IMR-90 (cell line): ENCODE measurements around the gene KL. TPM values are rescaled to one million over a fixed set of nuclear protein-coding genes. Genes with fewer than 3 reads are reported as not detected.

Source experiments
- ATAC-seq: fragments of 200-7000 bp; cut with Tn5 transposase; 2 replicates; pipeline ENCODE4 v1.9.1; 2020; ENCODE audit warnings: low read depth, mild to moderate bottlenecking, moderate library complexity
- BruUV-seq: library from RNA; stranded (reverse); fragments of 400-500 nt; replicated peaks from 2 replicates; lab custom pipeline; 2021; lab: Mats Ljungman, UMichigan
- CTCF ChIA-PET: fragments of 300-600 bp; formaldehyde crosslinking; extraction: SDS; loops from one replicate; lab custom pipeline; 2021; ENCODE audit warnings: antibody characterized with exemption; lab: Yijun Ruan, JAX
- POLR2A ChIA-PET: fragments of 300-600 bp; sonication (Branson Sonifier 250); formaldehyde crosslinking; loops from one replicate; lab custom pipeline; 2022; ENCODE audit warnings: antibody characterized with exemption; ENCODE audit not compliant: unreplicated experiment; lab: Charles Lee
- DNase-seq: peaks from one replicate; pipeline ENCODE4 v3.0.0; 2013
- H2AFZ ChIP-seq: replicated peaks from 2 replicates; pipeline ENCODE3; 2013; ENCODE audit warnings: low read length, mild to moderate bottlenecking; ENCODE audit not compliant: poor library complexity
- H2AK5ac ChIP-seq: 2 replicates; pipeline ENCODE4 v1.6.1; 2013; ENCODE audit warnings: low read depth, low read length, inconsistent platforms
- H2AK9ac ChIP-seq: replicated peaks from 2 replicates; pipeline ENCODE3; 2013; ENCODE audit warnings: mild to moderate bottlenecking, low read depth, low read length, moderate library complexity; ENCODE audit not compliant: poor library complexity
- H2BK120ac ChIP-seq: 2 replicates; pipeline ENCODE4 v1.6.1; 2013; ENCODE audit warnings: low read depth, low read length, inconsistent platforms
- H2BK15ac ChIP-seq: 3 replicates; pipeline ENCODE4 v1.6.1; 2013; ENCODE audit warnings: low read depth, low read length, inconsistent platforms
- H2BK20ac ChIP-seq: 2 replicates; pipeline ENCODE4 v1.6.1; 2013; ENCODE audit warnings: low read depth, mild to moderate bottlenecking, inconsistent platforms, low read length, moderate library complexity
- H2BK5ac ChIP-seq: 2 replicates; pipeline ENCODE4 v1.6.1; 2013; ENCODE audit warnings: mild to moderate bottlenecking, low read depth, low read length, inconsistent platforms; ENCODE audit not compliant: poor library complexity, severe bottlenecking
- H3K14ac ChIP-seq: replicated peaks from 2 replicates; pipeline ENCODE4 v1.6.1; 2013; ENCODE audit warnings: low read depth, low read length, inconsistent platforms
- H3K18ac ChIP-seq: 2 replicates; pipeline ENCODE4 v1.6.1; 2013; ENCODE audit warnings: low read depth, low read length, control low read depth
- H3K23ac ChIP-seq: 2 replicates; pipeline ENCODE4 v1.6.1; 2013; ENCODE audit warnings: low read depth, low read length, inconsistent platforms
- H3K27ac ChIP-seq: 2 replicates; pipeline ENCODE4 v1.5.1; 2013; ENCODE audit warnings: mild to moderate bottlenecking, control low read depth, low read length; ENCODE audit not compliant: insufficient read depth
- H3K27me3 ChIP-seq: 2 replicates; pipeline ENCODE4 v1.6.1; 2013; ENCODE audit warnings: low read length; ENCODE audit not compliant: control insufficient read depth, insufficient read depth
- H3K36me3 ChIP-seq: 2 replicates; pipeline ENCODE4 v1.6.1; 2013; ENCODE audit warnings: low read length, mixed read lengths; ENCODE audit not compliant: control insufficient read depth, insufficient read depth
- H3K4ac ChIP-seq: 2 replicates; pipeline ENCODE4 v1.6.1; 2013; ENCODE audit warnings: low read depth, low read length, inconsistent platforms
- H3K4me1 ChIP-seq: 2 replicates; pipeline ENCODE4 v1.6.1; 2013; ENCODE audit warnings: low read length, mixed read lengths; ENCODE audit not compliant: control insufficient read depth, insufficient read depth
- H3K4me2 ChIP-seq: 2 replicates; pipeline ENCODE4 v1.6.1; 2013; ENCODE audit warnings: low read depth, mild to moderate bottlenecking, control low read depth, low read length, moderate library complexity
- H3K4me3 ChIP-seq: 2 replicates; pipeline ENCODE4 v1.5.1; 2013; ENCODE audit warnings: low read depth, mild to moderate bottlenecking, control low read depth, low read length, moderate library complexity; ENCODE audit not compliant: insufficient read depth
- H3K56ac ChIP-seq: 2 replicates; pipeline ENCODE4 v1.6.1; 2013; ENCODE audit warnings: low read length, inconsistent platforms; ENCODE audit not compliant: insufficient read depth; ENCODE audit errors: extremely low read depth
- H3K79me1 ChIP-seq, 2 experiments: 2 replicates each; pipeline ENCODE4 v1.6.1; 2013; ENCODE audit warnings: low read length in 2 of 2, inconsistent platforms in 1 of 2, low read depth in 1 of 2
- H3K9ac ChIP-seq: 2 replicates; pipeline ENCODE4 v1.6.1; 2013; ENCODE audit warnings: low read depth, low read length, control low read depth
- H3K9me1 ChIP-seq: 2 replicates; pipeline ENCODE4 v1.6.1; 2013; ENCODE audit warnings: low read length, inconsistent platforms; ENCODE audit not compliant: insufficient read depth
- H3K9me3 ChIP-seq: 2 replicates; pipeline ENCODE4 v1.6.1; 2013; ENCODE audit warnings: low read length; ENCODE audit not compliant: control insufficient read depth, insufficient read depth
- H4K20me1 ChIP-seq: 2 replicates; pipeline ENCODE4 v1.6.1; 2013; ENCODE audit warnings: low read length, inconsistent platforms; ENCODE audit not compliant: insufficient read depth
- H4K5ac ChIP-seq: 2 replicates; pipeline ENCODE4 v1.6.1; 2013; ENCODE audit warnings: mild to moderate bottlenecking, low read depth, low read length, control low read depth
- H4K8ac ChIP-seq, 2 experiments: 2 replicates each; pipeline ENCODE4 v1.6.1; 2013; ENCODE audit warnings: low read depth in 2 of 2, low read length in 2 of 2, control low read depth in 1 of 2, inconsistent platforms in 1 of 2
- H4K91ac ChIP-seq: 2 replicates; pipeline ENCODE4 v1.6.1; 2013; ENCODE audit warnings: low read depth, low read length, inconsistent platforms; ENCODE audit not compliant: insufficient read depth
- BHLHE40 ChIP-seq: fragments of 150-350 bp; IDR thresholded peaks from 2 replicates; pipeline ENCODE4 v1.6.1; 2016; ENCODE audit warnings: mild to moderate bottlenecking, low read depth, low read length
- CEBPB ChIP-seq: IDR thresholded peaks from 2 replicates; pipeline ENCODE4 v1.6.1; 2012; ENCODE audit warnings: low read depth, low read length, improper control_type of control experiment
- CHD1 ChIP-seq: IDR thresholded peaks from 2 replicates; pipeline ENCODE4 v1.6.1; 2012; ENCODE audit warnings: low read depth, low read length, improper control_type of control experiment
- CTCF ChIP-seq: conservative IDR thresholded peaks from 2 replicates; pipeline ENCODE4 v1.5.1; 2012; ENCODE audit warnings: mild to moderate bottlenecking, low read depth, low read length, improper control_type of control experiment
- ELK1 ChIP-seq: fragments of 150-350 bp; IDR thresholded peaks from 2 replicates; pipeline ENCODE4 v1.6.1; 2016; ENCODE audit warnings: low read depth, mild to moderate bottlenecking, low read length, moderate library complexity, borderline replicate concordance
- FOS ChIP-seq: fragments of 150-350 bp; IDR thresholded peaks from 2 replicates; pipeline ENCODE4 v1.6.1; 2016; ENCODE audit warnings: low read depth, low read length
- MAFK ChIP-seq: IDR thresholded peaks from 2 replicates; pipeline ENCODE4 v1.6.1; 2012; ENCODE audit warnings: low read depth, low read length, improper control_type of control experiment
- MAZ ChIP-seq: IDR thresholded peaks from 2 replicates; pipeline ENCODE4 v1.6.1; 2012; ENCODE audit warnings: low read depth, mild to moderate bottlenecking, low read length, improper control_type of control experiment, moderate library complexity, borderline replicate concordance
- MXI1 ChIP-seq: IDR thresholded peaks from 2 replicates; pipeline ENCODE4 v1.6.1; 2012; ENCODE audit warnings: low read depth, mild to moderate bottlenecking, low read length, moderate library complexity, borderline replicate concordance
- NFE2L2 ChIP-seq: fragments of 150-350 bp; IDR thresholded peaks from 2 replicates; pipeline ENCODE4 v1.6.1; 2016; ENCODE audit warnings: low read depth, mild to moderate bottlenecking, low read length
- POLR2A ChIP-seq: IDR thresholded peaks from 2 replicates; pipeline ENCODE4 v1.6.1; 2012; ENCODE audit warnings: mild to moderate bottlenecking, low read depth, low read length
- RAD21 ChIP-seq: IDR thresholded peaks from 2 replicates; pipeline ENCODE4 v1.6.1; 2012; ENCODE audit warnings: low read length, improper control_type of control experiment
- RCOR1 ChIP-seq: IDR thresholded peaks from 2 replicates; pipeline ENCODE4 v1.6.1; 2012; ENCODE audit warnings: mild to moderate bottlenecking, low read length, improper control_type of control experiment; ENCODE audit not compliant: insufficient replicate concordance
- RFX5 ChIP-seq: IDR thresholded peaks from 2 replicates; pipeline ENCODE4 v1.8.0; 2012; ENCODE audit warnings: low read depth, mild to moderate bottlenecking, low read length, moderate library complexity
- SMC3 ChIP-seq: fragments of 150-350 bp; IDR thresholded peaks from 2 replicates; pipeline ENCODE4 v1.6.1; 2016; ENCODE audit warnings: low read depth, mild to moderate bottlenecking, antibody characterized with exemption, low read length, moderate library complexity
- WGBS, 2 experiments: methylation state at CpG; one replicate each; pipeline versions ENCODE4 v1.1.5 to v1.1.7; 2013; ENCODE audit warnings: missing lambda C conversion rate in 2 of 2; ENCODE audit not compliant: insufficient read length in 1 of 2; ENCODE audit errors: extremely low coverage in 2 of 2; 5-methylcytosine and 5-hydroxymethylcytosine counted together
- dilution Hi-C: fragments of 300-500 bp; cut with HindIII; formaldehyde crosslinking; loops from one replicate; pipeline ENCODE4 v1.14.3; 2018; ENCODE audit warnings: low sequenced_read_pairs; ENCODE audit not compliant: unreplicated experiment
- in situ Hi-C: fragments of 300-500 bp; cut with MboI; formaldehyde crosslinking; loops from 3 replicates; pipeline ENCODE4 v1.14.3; 2019; ENCODE audit warnings: low sequenced_read_pairs, inconsistent platforms, mixed read lengths
- intact Hi-C: fragments of 100-400 bp; cut with micrococcal nuclease; formaldehyde crosslinking; loops from 2 replicates; pipeline ENCODE4 v1.10.0; 2022
- polyA plus RNA-seq, 3 experiments: library from polyadenylated mRNA; depleted of rRNA; stranded (reverse); fragments of >200 nt; gene quantifications; 2 replicates each; pipeline ENCODE4 v1.2.3, GENCODE V29; 2012; ENCODE audit warnings: low replicate concordance in 1 of 3
- total RNA-seq: library from RNA; depleted of rRNA; stranded (reverse); fragments of >200 nt; gene quantifications from 2 replicates; pipeline ENCODE4 v1.2.3, GENCODE V29; 2012
- TF ChIP-seq, protein P1 (sequence below): fragments of 150-350 bp; IDR thresholded peaks from 2 replicates; pipeline ENCODE4 v1.6.1; 2017; ENCODE audit warnings: mild to moderate bottlenecking, antibody characterized with exemption, low read length, low read depth

The KL gene
- total and polyA plus RNA-seq, 2 of the 4 experiments (the other 2 are of a cell fraction): not detected

DNA sequence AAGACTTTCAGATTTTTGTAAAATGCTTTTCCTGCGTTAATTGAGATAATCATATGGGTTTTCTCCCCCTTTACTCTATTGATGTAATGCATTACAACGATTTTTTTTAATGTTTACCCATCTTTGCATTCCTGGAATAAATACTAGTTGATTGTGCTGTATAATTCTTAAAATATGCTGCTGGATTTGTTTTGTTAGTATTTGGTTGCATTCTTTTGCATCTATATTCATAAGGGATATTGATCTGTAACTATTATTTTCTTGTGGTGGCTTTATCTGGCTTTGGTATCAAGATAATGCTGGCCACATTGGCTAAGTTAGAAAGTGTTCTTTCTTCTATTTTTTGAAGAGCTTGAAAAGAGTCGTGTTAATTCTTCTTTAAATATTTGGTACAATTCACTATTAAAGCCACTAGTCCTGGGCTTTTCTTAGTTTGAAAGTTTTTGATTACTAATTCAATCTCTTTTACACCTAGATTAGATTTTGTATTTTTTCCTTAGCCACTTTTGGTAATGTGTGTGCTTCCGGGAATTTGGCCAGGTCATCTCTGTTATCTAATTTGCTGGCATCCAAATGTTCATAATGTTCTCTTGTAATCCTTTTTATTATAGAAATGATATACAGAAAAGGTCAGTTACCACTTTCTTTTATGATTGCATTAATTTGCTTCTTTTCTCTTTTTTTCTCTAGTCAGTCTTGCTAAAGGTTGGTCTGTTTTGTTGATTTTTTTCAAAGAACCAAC lies 29.8 kb downstream of the KL start:
- BruUV-seq: no TSS peak
- no peak for DNase-seq
- H3K4me2 ChIP-seq: no peak overlapping the region

More for the DNA sequence above, 29.8 kb downstream of the KL start:
- no peak overlapping the region for H3K14ac ChIP-seq
- no peak overlapping the region for H3K27ac ChIP-seq
- no peak overlapping the region for H2BK120ac ChIP-seq
- no peak overlapping the region for H2BK5ac ChIP-seq
- no peaks in the 10 kb centered on the region for H3K36me3 ChIP-seq
- no peak overlapping the region for H4K5ac ChIP-seq
- H2BK20ac ChIP-seq: no peak overlapping the region
- H3K27me3 ChIP-seq: no peaks in the 10 kb centered on the region
- peaks cover 2% of the 10 kb centered on the region; the same call in 1 of the 2 replicates for H3K4me1 ChIP-seq
- WGBS, 2 experiments: no CpG with 5 or more reads among the region's 4 CpGs
- no peak for TF ChIP-seq MXI1
- TF ChIP-seq MAZ: no peak
- no peak for TF ChIP-seq MAFK
- TF ChIP-seq CEBPB: no peak
- TF ChIP-seq NFE2L2: no peak
- TF ChIP-seq BHLHE40: no peak
- TF ChIP-seq RFX5: no peak
- no peak for TF ChIP-seq RAD21
- TF ChIP-seq CTCF: no peak
- no peak for TF ChIP-seq FOS
- TF ChIP-seq SMC3: no peak
- no peak for TF ChIP-seq POLR2A
- TF ChIP-seq CHD1: no peak
- no peak for TF ChIP-seq RCOR1
- TF ChIP-seq ELK1: no peak
- TF ChIP-seq, protein P1, sequence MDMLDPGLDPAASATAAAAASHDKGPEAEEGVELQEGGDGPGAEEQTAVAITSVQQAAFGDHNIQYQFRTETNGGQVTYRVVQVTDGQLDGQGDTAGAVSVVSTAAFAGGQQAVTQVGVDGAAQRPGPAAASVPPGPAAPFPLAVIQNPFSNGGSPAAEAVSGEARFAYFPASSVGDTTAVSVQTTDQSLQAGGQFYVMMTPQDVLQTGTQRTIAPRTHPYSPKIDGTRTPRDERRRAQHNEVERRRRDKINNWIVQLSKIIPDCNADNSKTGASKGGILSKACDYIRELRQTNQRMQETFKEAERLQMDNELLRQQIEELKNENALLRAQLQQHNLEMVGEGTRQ: no peak
- H2BK15ac ChIP-seq: no peak overlapping the region
- ChIA-PET POLR2A (no interaction called here), CTCF (interaction anchor here (0.6 to 1.1 kb wide), 2 partner anchors 11 to 61 kb away, joined by 3 to 5 read pairs; no protein-coding TSS in a partner anchor)
- H2AFZ ChIP-seq: no peak overlapping the region
- H4K8ac ChIP-seq: no peak overlapping the region
- intact Hi-C loops: no loop called here
- H3K18ac ChIP-seq: no peak overlapping the region
- H3K4me3 ChIP-seq: no peak overlapping the region
- H3K79me1 ChIP-seq: no peaks in the 10 kb centered on the region
- H3K4ac ChIP-seq: no peak overlapping the region
- H2AK9ac ChIP-seq: no peak overlapping the region
- no peaks in the 10 kb centered on the region for H3K9me1 ChIP-seq
- peak; percentile 65 for ATAC-seq
- no peak overlapping the region for H3K56ac ChIP-seq
- dilution Hi-C loops: no loop called here
- H2AK5ac ChIP-seq: no peak overlapping the region
- H3K23ac ChIP-seq: no peak overlapping the region
- in situ Hi-C loops: no loop called here
- H3K9ac ChIP-seq: no peak overlapping the region
- no peaks in the 10 kb centered on the region for H3K9me3 ChIP-seq
- H4K20me1 ChIP-seq: no peaks in the 10 kb centered on the region
- no peak overlapping the region for H4K91ac ChIP-seq
